Measurements from ENCODE around the gene DHX57. TPM values are rescaled to one million over a fixed set of nuclear protein-coding genes. Genes with fewer than 3 reads are reported as not detected.

Gene DHX57
- total RNA-seq, 1 donor from 2014 or later, result 11.0 TPM

DNA sequence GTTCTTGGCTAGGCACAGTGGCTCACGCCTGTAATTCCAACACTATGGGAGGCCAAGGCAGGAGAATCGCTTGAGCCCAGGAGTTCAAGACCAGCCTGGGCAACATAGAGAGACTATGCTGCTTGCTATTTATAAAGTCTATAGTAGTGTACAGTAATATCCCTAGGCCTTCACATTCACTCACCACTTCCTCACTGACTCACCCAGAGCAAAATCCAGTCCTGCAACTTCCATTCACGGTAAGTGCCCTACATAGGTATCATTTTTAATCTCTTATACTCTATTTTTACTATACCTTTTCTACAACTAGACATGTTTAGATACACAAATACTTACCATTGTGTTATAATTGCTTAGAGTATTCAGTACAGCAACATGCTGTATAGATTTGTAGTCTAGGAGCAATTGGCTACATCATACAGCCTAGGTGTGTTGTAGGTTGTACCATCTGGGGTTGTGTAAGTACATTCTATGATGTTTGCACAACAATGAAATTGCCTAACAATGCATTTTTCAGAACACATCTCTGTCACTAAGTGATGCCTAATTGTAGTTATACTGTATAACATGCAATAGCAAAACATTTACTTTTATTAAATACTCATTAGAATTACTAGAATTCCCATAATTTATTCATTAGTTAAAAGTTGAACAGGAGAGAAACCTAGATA lies 8.8 kb downstream of the DHX57 start:
- no peak for DNase-seq (ENCODE audit: low read depth)

DNA sequence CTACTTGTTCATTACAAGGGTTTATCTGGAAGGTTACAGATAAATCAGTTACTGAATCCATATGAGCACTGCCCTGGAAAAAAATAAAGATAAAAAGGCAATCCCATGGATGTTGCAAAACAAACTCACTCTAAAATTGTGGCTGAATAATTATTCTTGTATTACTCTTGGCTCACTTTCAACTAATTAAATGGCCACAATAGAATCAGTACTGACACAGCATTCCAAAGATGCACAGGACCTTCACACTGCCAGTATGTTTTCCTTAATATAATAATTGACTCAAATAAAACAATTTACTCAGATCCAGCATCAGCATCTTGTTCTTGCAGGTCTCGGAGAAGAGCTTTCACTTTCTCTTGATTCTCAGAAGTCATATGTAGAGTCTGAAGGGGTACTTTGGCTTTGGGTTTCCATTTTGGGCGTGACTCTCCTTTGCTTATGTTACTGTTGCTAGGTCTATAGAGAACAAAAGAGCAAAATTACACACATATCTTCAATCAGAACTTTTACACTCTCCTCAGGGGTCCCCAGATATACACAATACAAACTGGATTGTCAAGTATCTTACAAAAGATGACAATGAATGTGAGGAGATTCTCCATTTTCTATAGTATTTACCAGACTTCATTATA lies 12.6 kb downstream of the DHX57 start:
- no peak for DNase-seq (ENCODE audit: low read depth)

DNA sequence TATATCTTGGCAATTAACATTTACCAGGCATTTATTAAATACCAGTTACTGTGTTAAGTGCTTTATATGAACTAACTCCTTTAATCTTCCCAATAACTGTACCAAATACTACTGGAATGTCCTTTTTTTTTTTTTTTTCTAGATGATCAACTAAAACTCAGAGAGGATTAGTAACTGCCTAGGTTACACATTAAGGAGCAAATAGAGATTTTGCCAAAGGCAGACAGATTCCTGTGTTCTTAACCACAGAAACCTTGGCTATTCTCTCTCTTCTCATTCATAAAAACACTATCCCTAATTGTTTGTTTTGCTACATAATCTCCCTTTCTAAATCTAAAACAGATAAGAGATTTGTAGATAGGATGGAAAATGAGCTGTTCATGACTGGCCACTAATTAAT lies 13.3 kb downstream of the DHX57 start:
- no peak for DNase-seq (ENCODE audit: low read depth)

DNA sequence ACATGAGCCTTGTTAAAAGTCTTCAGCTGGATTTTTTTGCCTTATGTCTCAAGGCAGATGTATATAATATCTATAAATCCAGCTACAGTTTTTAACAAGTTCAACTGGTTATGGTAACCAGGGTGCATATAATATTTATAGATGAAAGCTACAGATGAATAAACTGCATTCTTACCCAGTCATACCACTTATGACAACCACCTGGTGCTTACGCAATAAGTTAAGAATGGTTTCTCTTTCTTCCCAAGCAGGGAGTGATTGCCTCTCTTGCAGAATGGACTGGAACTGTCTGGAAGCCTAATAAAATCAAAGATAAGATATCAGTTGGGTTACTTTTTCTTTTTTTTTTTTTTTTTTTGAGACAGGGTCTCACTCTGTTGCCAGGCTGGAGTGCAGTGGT lies 19.6 kb downstream of the DHX57 start:
- no peak for DNase-seq (ENCODE audit: low read depth)

DNA sequence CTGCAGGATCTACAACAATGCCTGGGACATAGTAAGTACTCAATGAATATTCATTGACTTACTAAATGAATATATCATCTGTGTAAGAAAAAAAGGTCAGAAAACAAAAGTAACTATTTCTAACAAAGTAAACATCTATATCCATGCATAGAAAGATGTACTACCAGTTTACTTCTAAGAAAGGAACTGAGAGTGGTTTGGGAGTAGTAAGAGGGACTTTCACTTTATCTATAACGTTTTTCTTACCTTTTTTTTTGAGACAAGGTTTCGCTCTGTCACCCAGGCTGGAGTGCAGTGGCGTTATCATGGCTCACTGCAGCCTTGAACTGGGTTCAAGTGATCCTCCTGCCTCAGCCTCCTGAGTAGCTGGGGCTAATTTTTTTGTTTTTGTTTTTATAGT lies 25.7 kb downstream of the DHX57 start:
- DNase-seq (ENCODE audit: low read depth), result no peak

DNA sequence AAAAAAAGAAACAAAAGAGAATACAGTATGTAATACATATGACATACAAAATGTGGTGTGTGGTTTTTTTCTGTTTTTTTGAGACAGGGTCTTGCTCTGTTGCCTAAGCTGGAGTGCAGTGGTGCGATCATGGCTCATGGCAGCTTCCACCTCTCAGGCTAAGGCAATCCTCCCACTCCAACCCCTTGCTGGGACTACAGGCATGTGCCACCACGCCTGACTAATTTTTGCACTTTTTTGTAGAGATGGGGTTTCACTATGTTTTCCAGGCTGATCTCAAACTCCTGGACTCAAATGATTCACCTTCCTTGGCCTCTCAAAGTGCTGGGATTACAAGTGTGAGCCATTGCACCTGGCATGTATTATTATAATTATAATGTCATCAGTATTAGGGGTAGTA lies 38.9 kb downstream of the DHX57 start:
- no peak for DNase-seq (ENCODE audit: low read depth)

DNA sequence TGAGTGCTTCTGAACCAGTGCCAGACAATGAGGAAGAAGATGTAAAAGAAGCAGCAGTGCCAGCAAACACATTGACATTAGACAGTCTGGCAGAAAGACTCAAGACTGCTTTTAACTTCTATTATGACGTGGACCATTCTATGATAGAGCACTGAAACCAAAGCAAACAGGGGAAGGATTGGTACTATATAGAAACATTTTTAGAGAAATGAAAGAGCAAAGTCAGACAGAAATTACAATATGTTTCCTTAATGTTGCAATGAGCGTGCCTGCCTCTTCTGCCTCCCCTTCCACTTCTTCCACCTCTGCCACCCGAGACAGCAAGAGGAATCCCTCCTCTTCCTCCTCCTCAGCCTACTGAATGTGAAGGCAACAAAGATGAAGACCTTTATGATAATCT lies 39.7 kb downstream of the DHX57 start:
- DNase-seq (ENCODE audit: low read depth), result no peak

DNA sequence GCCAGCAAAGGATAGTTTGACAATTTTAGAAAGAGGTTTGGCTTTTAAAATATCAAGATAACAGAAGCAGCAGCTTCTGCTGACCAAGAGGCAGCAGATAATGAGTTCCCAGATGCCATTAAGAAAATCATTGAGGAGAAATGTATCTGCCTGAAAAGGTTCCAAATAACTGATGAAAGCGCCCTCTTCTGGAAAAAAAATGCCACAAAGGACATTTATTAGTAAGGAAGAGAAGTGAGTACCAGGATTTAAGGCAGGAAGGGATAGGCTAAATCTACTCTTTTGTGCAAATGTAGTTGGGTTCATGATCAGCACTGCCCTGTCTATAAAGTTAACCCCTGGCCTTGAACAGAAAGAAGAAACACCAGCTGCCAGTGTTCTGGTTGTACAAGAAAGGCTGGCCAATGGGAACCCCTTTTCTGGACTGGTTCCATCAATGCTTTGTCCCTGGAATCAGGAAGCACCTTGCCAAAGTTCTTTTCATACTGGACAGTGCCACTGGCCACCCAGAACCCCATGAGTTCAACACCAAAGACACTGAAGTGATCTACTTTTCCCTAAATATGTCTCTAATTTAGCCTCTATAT lies 40.6 kb downstream of the DHX57 start:
- peak; percentile 7 for DNase-seq (ENCODE audit: low read depth)

DNA sequence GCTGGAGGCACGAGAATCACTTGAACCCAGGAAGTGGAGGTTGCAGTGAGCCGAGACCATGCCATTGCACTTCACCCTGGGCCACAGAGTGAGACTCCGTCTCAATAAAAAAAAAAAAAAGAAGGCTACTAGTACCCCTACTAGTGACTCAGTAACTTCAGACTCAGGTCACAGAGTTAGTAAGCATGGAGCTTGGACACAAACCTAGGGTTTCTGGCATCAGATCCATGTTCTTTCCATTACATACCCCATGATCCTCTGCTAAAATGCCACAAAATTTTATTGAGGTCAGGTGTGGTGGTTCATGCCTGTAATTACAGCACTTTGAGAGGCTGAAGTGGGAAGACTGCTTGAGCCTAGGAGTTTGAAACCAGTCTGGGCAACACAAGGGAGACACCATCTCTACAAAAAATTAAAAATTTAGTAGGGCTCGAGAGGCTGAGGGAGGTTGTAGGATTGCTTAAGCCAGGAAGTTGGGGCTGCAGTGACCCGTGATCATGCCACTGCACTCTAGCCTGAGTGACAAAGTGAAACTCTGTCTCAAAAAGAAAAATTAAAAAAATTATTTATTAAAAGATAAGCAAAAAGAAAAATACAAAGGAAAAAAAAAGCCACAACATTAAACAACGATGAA lies 45.1 kb downstream of the DHX57 start:
- DNase-seq (ENCODE audit: low read depth), result no peak

DNA sequence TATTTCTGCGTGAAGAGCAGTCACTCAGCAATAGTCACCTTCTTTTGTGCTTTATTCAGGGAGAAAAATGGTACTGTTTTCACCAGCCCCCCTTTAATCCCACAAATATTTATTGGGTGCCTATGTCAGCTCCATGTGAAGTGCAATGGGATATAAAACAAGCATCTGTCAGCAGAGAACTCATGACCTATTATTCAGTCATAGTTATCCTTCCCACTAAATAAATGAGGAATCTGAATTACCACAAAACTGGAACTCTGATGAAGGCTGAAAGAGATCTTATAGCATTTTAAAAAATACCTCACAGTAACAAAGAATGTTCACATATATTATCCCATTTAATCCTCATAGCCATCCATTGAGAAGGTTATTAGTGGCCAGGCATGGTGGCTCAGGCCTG lies 45.8 kb downstream of the DHX57 start:
- DNase-seq (ENCODE audit: low read depth), result peak; percentile 6

DNA sequence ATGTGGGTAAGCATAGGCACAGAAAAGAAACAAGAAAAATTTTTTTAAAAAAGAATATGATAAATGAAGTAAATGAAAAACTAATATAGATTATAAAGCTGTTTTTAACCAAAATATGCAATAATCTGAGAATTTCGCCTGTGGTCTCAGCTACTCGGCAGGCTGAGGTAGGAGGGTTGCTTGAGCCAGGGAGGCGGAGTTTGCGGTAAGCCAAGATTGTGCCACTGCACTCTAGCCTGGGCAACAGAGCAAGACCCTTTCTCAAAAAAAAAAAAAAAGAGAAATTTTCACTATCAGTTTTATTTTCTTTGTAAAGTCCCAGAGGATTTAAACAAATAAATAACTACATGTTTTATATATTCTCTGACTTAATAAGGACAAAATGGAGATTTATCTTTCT lies 47.3 kb downstream of the DHX57 start:
- no peak for DNase-seq (ENCODE audit: low read depth)

DNA sequence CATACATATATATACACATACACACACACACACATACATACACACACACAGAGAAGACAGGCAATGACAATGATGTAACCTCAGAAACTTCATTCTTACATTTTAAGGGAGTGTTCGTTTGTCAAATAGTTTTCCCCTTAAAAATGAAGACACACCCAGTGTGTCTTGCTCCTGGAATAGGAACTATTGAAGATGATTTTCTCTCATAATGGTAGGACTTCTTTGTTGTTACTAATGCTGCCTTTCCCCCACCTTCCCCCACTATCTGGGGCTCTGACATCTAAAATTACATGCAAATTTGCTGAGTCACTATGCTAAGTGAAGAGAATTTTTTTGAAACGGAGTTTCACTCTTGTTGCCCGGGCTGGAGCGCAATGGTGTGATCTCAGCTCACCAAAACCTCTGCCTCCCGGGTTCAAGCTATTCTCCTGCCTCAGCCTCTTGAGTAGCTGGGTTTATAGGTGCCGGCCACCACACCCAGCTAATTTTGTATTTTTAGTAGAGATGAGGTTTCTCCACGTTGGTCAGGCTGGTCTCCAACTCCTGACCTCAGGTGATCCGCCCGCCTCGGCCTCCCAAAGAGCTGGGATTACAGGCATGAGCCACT lies 48.1 kb downstream of the DHX57 start:
- peak; percentile 68 for DNase-seq (ENCODE audit: low read depth)

DNA sequence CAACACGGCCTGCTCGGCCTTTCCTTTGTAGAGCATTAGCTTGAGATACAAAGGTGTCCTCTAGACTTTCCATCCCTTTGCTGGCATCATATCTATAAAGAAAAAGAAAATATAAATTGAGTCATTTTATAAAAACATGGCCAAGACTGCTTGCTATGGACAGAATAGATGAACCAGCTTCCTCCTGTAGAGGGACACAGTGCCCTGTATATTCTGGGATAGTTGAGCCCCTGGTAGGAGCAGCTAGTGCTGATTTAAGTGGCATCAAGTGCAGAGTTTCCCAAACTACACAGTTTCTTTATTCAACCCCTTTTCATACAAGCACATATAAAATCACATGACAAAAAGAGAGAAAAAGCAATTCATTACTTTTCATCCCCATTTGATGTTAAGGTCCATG lies 49.8 kb downstream of the DHX57 start:
- DNase-seq (ENCODE audit: low read depth), result no peak

DNA sequence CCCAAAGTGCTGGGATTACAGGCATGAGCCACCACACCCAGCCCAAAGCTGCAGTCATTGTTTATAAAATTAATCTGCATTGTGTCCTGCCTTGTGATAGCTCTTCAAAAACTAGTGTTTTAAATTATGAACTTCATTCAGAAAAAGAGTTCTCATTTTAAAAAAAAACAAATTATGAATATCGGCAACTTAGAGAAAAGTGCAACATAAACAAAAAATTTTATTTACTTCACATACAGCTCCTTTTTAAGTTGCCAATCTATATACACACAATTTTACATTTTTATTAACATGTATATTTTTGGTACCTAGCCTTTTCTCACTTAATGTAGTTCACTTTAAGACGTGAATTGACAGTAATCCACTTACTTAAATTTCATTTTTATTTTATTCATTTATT lies 50.8 kb downstream of the DHX57 start:
- no peak for DNase-seq (ENCODE audit: low read depth)

DNA sequence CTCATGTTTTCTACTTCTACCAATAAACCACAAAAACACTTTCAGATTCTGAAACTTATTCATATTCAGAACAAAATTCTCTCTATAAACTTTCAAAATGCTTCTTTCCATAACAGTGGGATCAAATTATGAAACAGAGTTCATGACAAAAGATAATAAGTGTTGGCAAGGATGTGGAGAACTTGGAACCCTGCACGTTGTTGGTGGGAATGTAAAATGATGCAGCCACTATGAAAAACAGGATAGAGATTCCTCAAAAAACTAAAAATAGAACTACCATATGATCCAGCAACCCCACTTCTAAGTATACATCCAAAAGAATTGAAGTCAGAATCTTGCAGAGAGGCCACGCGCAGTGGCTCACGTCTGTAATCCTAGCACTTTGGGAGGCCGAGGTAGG lies 52.3 kb downstream of the DHX57 start:
- no peak for DNase-seq (ENCODE audit: low read depth)

DNA sequence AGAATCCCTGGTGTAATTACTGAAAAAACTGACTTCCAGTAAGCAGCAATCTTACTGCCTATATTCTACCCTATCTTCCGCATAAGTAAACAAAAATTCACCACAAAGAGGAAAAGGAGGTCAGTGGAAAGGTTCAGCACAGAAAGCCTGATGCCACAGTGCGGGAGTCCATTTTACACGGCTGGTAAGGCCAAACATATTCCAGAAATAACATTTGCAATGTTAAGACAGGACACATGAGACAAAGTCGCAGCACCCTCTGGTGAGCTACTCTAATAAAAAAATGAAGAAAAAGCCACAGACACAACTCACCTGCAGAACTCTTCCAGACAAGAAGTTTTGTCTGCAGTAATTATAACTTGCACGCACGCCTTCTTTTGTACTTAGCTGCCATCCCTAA lies 57.2 kb downstream of the DHX57 start:
- DNase-seq (ENCODE audit: low read depth), result no peak

DNA sequence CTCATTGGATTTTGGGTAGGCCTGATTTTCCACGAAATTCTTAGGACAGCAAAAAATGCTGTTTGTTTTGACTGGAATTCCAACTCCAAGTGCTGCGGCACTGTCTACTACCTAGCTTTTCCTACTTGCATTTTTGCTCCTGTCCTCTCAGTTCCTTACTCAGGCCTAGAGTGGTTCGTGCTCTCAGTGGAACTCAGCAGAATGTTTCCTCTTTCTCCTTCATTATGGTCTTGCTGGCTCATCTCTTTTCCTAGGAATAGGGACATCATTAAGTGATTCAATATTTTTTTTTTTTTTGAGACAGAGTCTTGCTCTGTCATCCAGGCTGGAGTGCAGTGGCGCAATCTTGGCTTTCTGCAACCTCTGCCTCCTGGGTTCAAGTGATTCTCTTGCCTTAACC lies 59.8 kb downstream of the DHX57 start:
- no peak for DNase-seq (ENCODE audit: low read depth)

DNA sequence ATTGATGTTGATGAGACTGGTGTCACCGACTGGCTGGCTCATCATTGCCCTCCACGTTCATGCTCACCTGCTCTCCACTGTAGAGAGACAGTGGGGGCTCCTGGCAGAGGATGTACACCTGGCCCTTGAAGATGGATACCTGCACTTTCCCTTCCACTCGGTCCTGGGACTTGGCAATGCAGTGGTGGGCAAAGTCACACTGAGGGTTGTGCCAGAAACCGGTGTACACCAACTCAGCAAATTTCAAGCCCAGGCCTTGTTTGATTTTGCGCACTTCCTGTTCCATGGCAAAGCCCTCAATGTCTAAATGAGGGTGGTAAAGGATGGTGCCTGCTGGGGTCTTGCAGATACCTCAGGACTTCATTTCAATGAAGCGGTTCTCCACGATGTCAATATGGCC lies 65.2 kb downstream of the DHX57 start:
- DNase-seq (ENCODE audit: low read depth), result no peak

DNA sequence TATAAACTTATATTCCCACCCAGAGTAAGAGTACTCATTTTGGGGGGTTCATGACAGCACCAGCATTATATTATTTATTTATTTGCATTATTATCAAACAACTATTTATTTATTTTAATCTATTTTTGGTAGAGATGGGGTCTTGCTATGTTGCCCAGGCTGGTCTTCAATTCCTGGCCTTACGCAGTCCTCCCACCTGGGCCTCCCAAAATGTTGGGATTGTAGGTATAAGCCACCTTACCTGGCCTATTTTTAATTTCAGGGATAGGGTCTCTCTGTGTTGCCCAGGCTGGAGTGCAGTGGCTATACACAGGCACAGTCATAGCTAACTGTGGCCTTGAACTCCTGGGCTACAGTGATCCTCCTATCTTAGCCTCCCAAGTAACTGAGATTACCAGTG lies 67.1 kb downstream of the DHX57 start:
- no peak for DNase-seq (ENCODE audit: low read depth)

DNA sequence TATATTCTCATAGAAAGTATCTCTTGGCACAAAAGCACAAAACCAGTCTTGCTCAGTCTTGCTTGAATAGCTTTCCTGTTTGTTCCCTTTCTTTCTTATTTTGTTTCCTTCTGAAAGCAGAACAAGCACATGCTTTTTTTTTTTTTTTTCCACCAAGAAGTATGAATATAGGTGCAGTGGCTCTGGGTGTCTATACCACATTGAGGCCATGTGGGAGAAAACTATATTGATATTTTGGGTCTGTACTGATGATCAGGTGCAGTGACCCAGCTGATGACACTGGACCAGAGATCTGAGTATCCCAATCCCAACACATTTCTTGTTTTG lies 69.0 kb downstream of the DHX57 start:
- DNase-seq (ENCODE audit: low read depth), result no peak

DNA sequence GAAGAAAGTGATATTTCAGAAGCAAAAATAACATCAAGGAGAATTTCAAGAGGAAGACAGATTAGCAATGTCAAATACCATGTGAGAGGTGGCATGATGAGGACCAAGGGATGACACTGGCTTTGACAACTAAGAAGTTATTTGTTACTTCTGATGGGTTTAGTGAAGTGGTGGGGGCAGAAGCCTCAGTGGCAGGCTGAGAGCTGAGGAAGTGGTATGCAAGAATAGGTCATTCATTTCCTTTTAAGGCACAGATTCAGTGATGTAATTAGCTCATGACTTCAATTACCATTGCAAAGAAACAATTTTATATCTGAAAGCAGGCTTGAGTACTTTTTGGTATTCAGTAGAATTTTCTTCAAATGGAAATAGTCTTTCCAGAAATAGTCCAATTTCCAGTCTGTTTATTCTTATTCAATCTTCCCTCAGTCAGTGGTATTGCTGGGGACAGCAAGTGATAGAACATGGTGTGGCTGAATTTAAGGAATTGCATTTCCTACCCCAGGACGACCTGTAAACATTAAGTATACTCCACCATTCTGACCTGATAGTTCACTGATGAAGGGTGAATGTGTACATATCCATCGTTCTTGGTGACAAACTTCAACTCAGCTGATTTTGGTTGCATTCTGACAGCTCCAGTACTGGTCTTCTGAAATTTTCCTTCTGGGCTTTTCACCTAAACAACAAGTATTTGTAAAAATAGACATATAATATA lies 69.6 kb downstream of the DHX57 start:
- DNase-seq (ENCODE audit: low read depth), result no peak

DNA sequence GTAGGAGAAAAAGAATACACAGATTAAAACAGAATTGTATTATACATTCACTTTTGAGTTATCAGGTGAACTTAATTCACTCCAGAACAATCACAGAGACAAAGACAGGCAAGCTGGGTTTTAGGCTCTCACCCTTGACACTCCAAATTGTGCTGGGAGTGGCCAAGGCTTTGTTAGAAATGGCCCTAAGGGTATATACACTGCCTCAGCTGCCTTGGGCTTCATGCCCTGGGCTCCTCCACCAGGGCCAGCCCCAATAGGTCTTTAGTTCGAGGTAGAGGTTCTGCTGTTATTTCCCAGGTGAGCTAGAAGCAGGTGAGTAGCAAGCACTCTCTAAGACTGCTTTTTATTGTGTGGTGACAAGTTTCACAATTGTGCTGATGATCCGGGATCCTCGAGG lies 77.8 kb downstream of the DHX57 start:
- DNase-seq (ENCODE audit: low read depth), result no peak
